ENCODE measurements around the gene MXD3. TPM values are rescaled to one million over a fixed set of nuclear protein-coding genes. Genes with fewer than 3 reads are reported as not detected.

Gene MXD3
- total and polyA plus RNA-seq, 10 of the 15 experiments (the other 5 are each of a cell fraction or from before 2014, with no cell fraction given) = 0.24 to 29.8 (median 13.5) TPM

DNA sequence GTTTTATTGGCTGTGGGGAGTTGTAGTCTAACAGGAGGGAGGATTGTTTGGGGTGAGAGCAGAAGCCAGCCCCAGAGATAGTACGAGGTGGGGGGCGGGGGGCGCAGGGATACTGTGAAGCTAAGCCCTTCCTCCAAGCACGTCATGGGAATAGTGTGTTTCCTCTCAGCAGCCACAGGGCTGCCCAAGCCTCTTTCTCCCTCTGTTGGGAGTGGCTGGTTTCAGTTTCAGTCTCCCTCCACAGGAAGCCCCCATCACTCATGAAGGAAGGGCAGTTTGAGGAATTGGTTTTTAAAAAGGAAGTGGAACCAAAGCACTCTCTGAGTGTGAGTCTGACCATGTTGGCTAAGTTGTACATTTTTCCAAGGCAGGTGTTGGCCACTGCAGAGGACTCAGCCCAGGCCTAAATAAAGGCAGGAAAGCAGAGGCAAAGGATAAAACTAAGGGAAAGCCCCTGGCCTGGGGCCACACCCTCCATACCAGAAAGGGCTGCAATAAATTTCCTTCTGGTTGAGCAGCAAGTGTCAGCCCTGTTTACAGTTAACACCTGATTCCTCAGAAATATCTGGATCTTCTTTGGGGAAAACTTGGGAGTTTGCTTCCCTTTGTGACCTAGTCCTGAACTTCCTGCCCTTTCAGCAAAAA is 11.3 kb downstream of the MXD3 start (continued):
- TF ChIP-seq MLLT1 (IDR thresholded peaks at IDR 0.05) = no peak
- TF ChIP-seq CREB1 (IDR thresholded peaks at IDR 0.05; ENCODE audit: low read depth) = peak; percentile 68; the same call in 1 of the 2 replicates
- TF ChIP-seq POLR2AphosphoS5 (IDR thresholded peaks at IDR 0.05; ENCODE audit: low read length) = 0 out of 2 replicates have a peak, but pooled peaks have one; percentile 34
- TF ChIP-seq HSF1 (IDR thresholded peaks at IDR 0.05; ENCODE audit: low read depth, low read length) = no peak
- TF ChIP-seq BRCA1 (IDR thresholded peaks at IDR 0.05; ENCODE audit: low read depth, low read length) = no peak
- no peak for TF ChIP-seq ZNF24 (IDR thresholded peaks at IDR 0.05)
- no peak for TF ChIP-seq SREBF2 (IDR thresholded peaks at IDR 0.05; ENCODE audit: low read length)
- peak; percentile 83 for TF ChIP-seq NFIC (IDR thresholded peaks at IDR 0.05; ENCODE audit: low read depth, low read length)
- peak; percentile 58; the same call in 1 of the 2 replicates for TF ChIP-seq PML (IDR thresholded peaks at IDR 0.05; ENCODE audit: low read length)
- peak; percentile 33 for TF ChIP-seq SP1 (IDR thresholded peaks at IDR 0.05; ENCODE audit: low read depth, low read length)
- peak in 1 of 2 experiments; percentile 95; a peak in 2 of 4 replicates for TF ChIP-seq ETV6 (conservative IDR thresholded peaks at IDR 0.05 in 1 of 2, IDR thresholded peaks at IDR 0.05 in 1 of 2; ENCODE audit: borderline replicate concordance in 1 of 2, low read depth in 1 of 2)
- TF ChIP-seq MTA3 (IDR thresholded peaks at IDR 0.05; ENCODE audit: borderline replicate concordance, low read length) = peak; percentile 94
- TF ChIP-seq EP300 (IDR thresholded peaks at IDR 0.05; ENCODE audit: borderline replicate concordance in 1 of 2, control insufficient read depth in 1 of 2, low read depth in 2 of 2, low read length in 2 of 2) = peak; percentile 60 to 66; a peak in 2 of 4 replicates
- no peak for TF ChIP-seq BMI1 (IDR thresholded peaks at IDR 0.05; ENCODE audit: borderline replicate concordance)
- TF ChIP-seq ZBED1 (IDR thresholded peaks at IDR 0.05; ENCODE audit: borderline replicate concordance) = 0 out of 2 replicates have a peak, but pooled peaks have one; percentile 35
- TF ChIP-seq RUNX3 (IDR thresholded peaks at IDR 0.05; ENCODE audit: low read length) = peak; percentile 88
- peak; percentile 52; the same call in 1 of the 2 replicates for TF ChIP-seq PAX5 (IDR thresholded peaks at IDR 0.05; ENCODE audit: borderline replicate concordance, low read depth, low read length)
- TF ChIP-seq, protein P1, sequence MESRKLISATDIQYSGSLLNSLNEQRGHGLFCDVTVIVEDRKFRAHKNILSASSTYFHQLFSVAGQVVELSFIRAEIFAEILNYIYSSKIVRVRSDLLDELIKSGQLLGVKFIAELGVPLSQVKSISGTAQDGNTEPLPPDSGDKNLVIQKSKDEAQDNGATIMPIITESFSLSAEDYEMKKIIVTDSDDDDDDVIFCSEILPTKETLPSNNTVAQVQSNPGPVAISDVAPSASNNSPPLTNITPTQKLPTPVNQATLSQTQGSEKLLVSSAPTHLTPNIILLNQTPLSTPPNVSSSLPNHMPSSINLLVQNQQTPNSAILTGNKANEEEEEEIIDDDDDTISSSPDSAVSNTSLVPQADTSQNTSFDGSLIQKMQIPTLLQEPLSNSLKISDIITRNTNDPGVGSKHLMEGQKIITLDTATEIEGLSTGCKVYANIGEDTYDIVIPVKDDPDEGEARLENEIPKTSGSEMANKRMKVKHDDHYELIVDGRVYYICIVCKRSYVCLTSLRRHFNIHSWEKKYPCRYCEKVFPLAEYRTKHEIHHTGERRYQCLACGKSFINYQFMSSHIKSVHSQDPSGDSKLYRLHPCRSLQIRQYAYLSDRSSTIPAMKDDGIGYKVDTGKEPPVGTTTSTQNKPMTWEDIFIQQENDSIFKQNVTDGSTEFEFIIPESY (IDR thresholded peaks at IDR 0.05) = no peak
- TF ChIP-seq EED (IDR thresholded peaks at IDR 0.05; ENCODE audit: low read depth) = peak; percentile 100
- TF ChIP-seq HDGF (IDR thresholded peaks at IDR 0.05) = peak; percentile 67; the same call in 1 of the 2 replicates
- TF ChIP-seq ESRRA (IDR thresholded peaks at IDR 0.05; ENCODE audit: low read length) = no peak
- peak; percentile 60; the same call in 1 of the 2 replicates for TF ChIP-seq BACH1 (IDR thresholded peaks at IDR 0.05; ENCODE audit: borderline replicate concordance)
- TF ChIP-seq POU2F2 (IDR thresholded peaks at IDR 0.05; ENCODE audit: borderline replicate concordance, low read depth, low read length) = no peak
- no peak for TF ChIP-seq LARP7 (IDR thresholded peaks at IDR 0.05)
- TF ChIP-seq FOXM1 (IDR thresholded peaks at IDR 0.05; ENCODE audit: low read depth, low read length) = peak; percentile 19; the same call in 1 of the 2 replicates
- no peak for TF ChIP-seq NR2C1 (IDR thresholded peaks at IDR 0.05)
- peak; percentile 86 for TF ChIP-seq ATF7 (IDR thresholded peaks at IDR 0.05; ENCODE audit: low read depth)
- no peak for TF ChIP-seq MYB (IDR thresholded peaks at IDR 0.05; ENCODE audit: borderline replicate concordance, low read depth, low read length)
- TF ChIP-seq KLF5 (IDR thresholded peaks at IDR 0.05; ENCODE audit: partially characterized antibody) = peak; percentile 70

Measured in GM12878 (cell line).